GM19328 (cell line): ENCODE data around the gene PRSS33.

Source experiments
- ATAC-seq: cut with Tn5 transposase; IDR thresholded peaks from one replicate; pipeline ENCODE4 v1.9.1; 2021; ENCODE audit warnings: mild to moderate bottlenecking, moderate library complexity; ENCODE audit not compliant: unreplicated experiment

Gene PRSS33

GRCh38 chr16:2744711-2745110 lies 42.6 kb downstream of the PRSS33 start:
- no peak for ATAC-seq

- ATAC-seq = no peak
Observed at GRCh38 chr16:2743007-2743810, 44.2 kb downstream of the PRSS33 start.

- no peak for ATAC-seq
Observed at GRCh38 chr16:2742323-2743006, 44.9 kb downstream of the PRSS33 start.

GRCh38 chr16:2741168-2741567 lies 46.2 kb downstream of the PRSS33 start:
- no peak for ATAC-seq

- ATAC-seq = no peak
Observed at GRCh38 chr16:2740476-2740875, 46.9 kb downstream of the PRSS33 start.

GRCh38 chr16:2739625-2740430 lies 47.5 kb downstream of the PRSS33 start:
- ATAC-seq = no peak

GRCh38 chr16:2738615-2739014 lies 48.7 kb downstream of the PRSS33 start:
- ATAC-seq = no peak

GRCh38 chr16:2737895-2738418 lies 49.4 kb downstream of the PRSS33 start:
- ATAC-seq = no peak

GRCh38 chr16:2737238-2737605 lies 50.1 kb downstream of the PRSS33 start:
- ATAC-seq = no peak

- ATAC-seq = no peak
Observed at GRCh38 chr16:2736476-2737237, 50.7 kb downstream of the PRSS33 start.

- ATAC-seq = no peak
Observed at GRCh38 chr16:2734844-2735515, 52.4 kb downstream of the PRSS33 start.
